Astrocyte of the cerebellum (primary cell): ENCODE data around the gene SEPTIN7.

Experiments
- DNase-seq: peaks from one replicate; pipeline ENCODE4 v3.0.0-alpha.2; 2011; ENCODE audit warnings: low read depth
- H3K4me3 ChIP-seq: 2 replicates; pipeline ENCODE4 v1.5.1; 2011; ENCODE audit warnings: mild to moderate bottlenecking, low read depth, low read length, moderate library complexity
- in situ Hi-C: cut with HindIII; loops from 2 replicates; pipeline ENCODE4 v1.10.0; 2017; ENCODE audit warnings: low sequenced_read_pairs
- TF ChIP-seq, protein P1 (sequence below): IDR thresholded peaks from 2 replicates; pipeline ENCODE4 v1.5.1; 2012; ENCODE audit warnings: low read length, low read depth, moderate library complexity, mild to moderate bottlenecking; ENCODE audit errors: missing control alignments

Gene SEPTIN7

GRCh38 chr7:35839860-35840854 lies 39.3 kb downstream of the SEPTIN7 start:
- in situ Hi-C loops = no loop called here
- TF ChIP-seq, protein P1, sequence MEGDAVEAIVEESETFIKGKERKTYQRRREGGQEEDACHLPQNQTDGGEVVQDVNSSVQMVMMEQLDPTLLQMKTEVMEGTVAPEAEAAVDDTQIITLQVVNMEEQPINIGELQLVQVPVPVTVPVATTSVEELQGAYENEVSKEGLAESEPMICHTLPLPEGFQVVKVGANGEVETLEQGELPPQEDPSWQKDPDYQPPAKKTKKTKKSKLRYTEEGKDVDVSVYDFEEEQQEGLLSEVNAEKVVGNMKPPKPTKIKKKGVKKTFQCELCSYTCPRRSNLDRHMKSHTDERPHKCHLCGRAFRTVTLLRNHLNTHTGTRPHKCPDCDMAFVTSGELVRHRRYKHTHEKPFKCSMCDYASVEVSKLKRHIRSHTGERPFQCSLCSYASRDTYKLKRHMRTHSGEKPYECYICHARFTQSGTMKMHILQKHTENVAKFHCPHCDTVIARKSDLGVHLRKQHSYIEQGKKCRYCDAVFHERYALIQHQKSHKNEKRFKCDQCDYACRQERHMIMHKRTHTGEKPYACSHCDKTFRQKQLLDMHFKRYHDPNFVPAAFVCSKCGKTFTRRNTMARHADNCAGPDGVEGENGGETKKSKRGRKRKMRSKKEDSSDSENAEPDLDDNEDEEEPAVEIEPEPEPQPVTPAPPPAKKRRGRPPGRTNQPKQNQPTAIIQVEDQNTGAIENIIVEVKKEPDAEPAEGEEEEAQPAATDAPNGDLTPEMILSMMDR = no peak
- DNase-seq = peak; percentile 16
- no peak overlapping the region for H3K4me3 ChIP-seq

GRCh38 chr7:35846816-35847412 lies 46.1 kb downstream of the SEPTIN7 start:
- in situ Hi-C loops = no loop called here
- no peak for DNase-seq
- TF ChIP-seq, protein P1 = no peak

DNA sequence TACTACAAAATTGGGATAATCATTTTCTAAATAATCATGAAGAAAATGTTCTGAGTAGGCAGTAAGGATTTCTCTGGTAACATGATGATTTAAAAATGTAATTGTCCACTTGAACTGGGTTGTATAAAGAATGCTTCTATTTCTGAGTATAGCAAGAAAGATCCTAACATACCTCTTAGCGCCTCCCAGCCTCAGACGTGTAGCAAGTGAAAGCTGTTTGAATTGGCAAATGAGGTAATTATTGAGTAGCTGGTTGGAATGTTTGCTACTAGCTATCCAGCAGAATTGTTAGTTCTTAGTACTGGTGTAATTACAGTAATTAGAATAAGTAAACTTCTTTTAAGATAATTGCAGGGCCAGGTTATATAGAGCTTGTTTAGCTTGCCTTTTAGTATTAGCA lies 47.9 kb downstream of the SEPTIN7 start:
- no peak for DNase-seq
- H3K4me3 ChIP-seq = no peak overlapping the region
- TF ChIP-seq, protein P1 = no peak
- in situ Hi-C loops = no loop called here

More at GRCh38 chr7:35846816-35847412, 46.1 kb downstream of the SEPTIN7 start:
- no peak overlapping the region for H3K4me3 ChIP-seq

GRCh38 chr7:35849158-35849831 lies 48.4 kb downstream of the SEPTIN7 start:
- DNase-seq = no peak
- in situ Hi-C loops = no loop called here
- TF ChIP-seq, protein P1 = no peak
- H3K4me3 ChIP-seq = no peak overlapping the region

- in situ Hi-C loops = no loop called here
- no peak for DNase-seq
- H3K4me3 ChIP-seq = no peak overlapping the region
- TF ChIP-seq, protein P1 = no peak
Observed at GRCh38 chr7:35849954-35850353, 49.1 kb downstream of the SEPTIN7 start.
